ENCODE measurements around the gene UGT2B28. TPM values are rescaled to one million over a fixed set of nuclear protein-coding genes. Genes with fewer than 3 reads are reported as not detected.
A peak's percentile ranks its signal among the peaks of the same experiment; 100 is the strongest.
"Not testable (repeated sequence)": the region's sequence is repeated elsewhere in the genome, so short reads cannot be mapped to it uniquely, and the experiment has no call there.

UGT2B28 gene
- total RNA-seq = 0.73 and 1.0 TPM in 2 replicates
- 0.62 TPM in 1 of 2 replicates, not detected in the other for polyA plus RNA-seq

- H3K9me2 ChIP-seq (replicated peaks; ENCODE audit: insufficient read depth); H4K20me1 ChIP-seq (ENCODE audit: insufficient read depth, poor library complexity, severe bottlenecking); H3K4me2 ChIP-seq; H3K4me3 ChIP-seq; H2AFZ ChIP-seq; H3K27me3 ChIP-seq; H3K79me2 ChIP-seq; H3K27ac ChIP-seq; H3K9me3 ChIP-seq (ENCODE audit: low read depth); H3K4me1 ChIP-seq (ENCODE audit: insufficient read depth); DNase-seq (ENCODE audit: low spot score); H3K36me3 ChIP-seq (replicated peaks; ENCODE audit: insufficient read depth, low read depth): not testable (repeated sequence)
- 81% methylated on average over 4 of the region's 4 CpGs for WGBS (ENCODE audit: low lambda C conversion rate, missing lambda C conversion rate)
Measured at GRCh38 chr4:69280081-69280480, at the start of gene UGT2B28. TSS of gene UGT2B28 (plus strand) at chr4:69280475. CDS start at chr4:69280501, 26 bp downstream.

GRCh38 chr4:69239092-69239491 is 41.2 kb upstream of the UGT2B28 start:
- no peaks in the 10 kb centered on the region for H3K9me3 ChIP-seq (ENCODE audit: low read depth)
- no peak for TF ChIP-seq EZH2phosphoT487 (IDR thresholded peaks at IDR 0.05; ENCODE audit: low read depth, severe bottlenecking, unreplicated experiment)
- no peak for TF ChIP-seq CTCF (IDR thresholded peaks at IDR 0.05; ENCODE audit: poor library complexity)
- no peak for TF ChIP-seq EZH2 (IDR thresholded peaks at IDR 0.05; ENCODE audit: borderline replicate concordance)
- peak overlapping the region; percentile 26 for H3K4me2 ChIP-seq
- no peaks in the 10 kb centered on the region for H3K27me3 ChIP-seq
- no peaks in the 10 kb centered on the region for H3K36me3 ChIP-seq (replicated peaks; ENCODE audit: insufficient read depth, low read depth)
- 87% methylated on average over 2 of the region's 2 CpGs for WGBS (ENCODE audit: low lambda C conversion rate, missing lambda C conversion rate)
- no peaks in the 10 kb centered on the region for H3K79me2 ChIP-seq
- DNase-seq (ENCODE audit: low spot score) = no peak
- H3K9me2 ChIP-seq (replicated peaks; ENCODE audit: insufficient read depth) = no peaks in the 10 kb centered on the region
- H2AFZ ChIP-seq = no peak overlapping the region
- no peaks in the 10 kb centered on the region for H4K20me1 ChIP-seq (ENCODE audit: insufficient read depth, poor library complexity, severe bottlenecking)
- H3K4me1 ChIP-seq (ENCODE audit: insufficient read depth) = peaks cover 14% of the 10 kb centered on the region
- no peak overlapping the region for H3K4me3 ChIP-seq
- H3K27ac ChIP-seq = peak overlapping the region; percentile 82

- H3K36me3 ChIP-seq (replicated peaks; ENCODE audit: insufficient read depth, low read depth) = no peaks in the 10 kb centered on the region
- no peaks in the 10 kb centered on the region for H3K79me2 ChIP-seq
- DNase-seq (ENCODE audit: low spot score) = peak; percentile 61
- H3K4me1 ChIP-seq (ENCODE audit: insufficient read depth) = peaks cover 14% of the 10 kb centered on the region
- H3K4me2 ChIP-seq = peak overlapping the region; percentile 49
- H3K27ac ChIP-seq = peak overlapping the region; percentile 91
- no peaks in the 10 kb centered on the region for H3K9me3 ChIP-seq (ENCODE audit: low read depth)
- no peaks in the 10 kb centered on the region for H3K9me2 ChIP-seq (replicated peaks; ENCODE audit: insufficient read depth)
- no peaks in the 10 kb centered on the region for H3K27me3 ChIP-seq
- H3K4me3 ChIP-seq = no peak overlapping the region
- no peaks in the 10 kb centered on the region for H4K20me1 ChIP-seq (ENCODE audit: insufficient read depth, poor library complexity, severe bottlenecking)
- no peak overlapping the region for H2AFZ ChIP-seq
- WGBS (ENCODE audit: low lambda C conversion rate, missing lambda C conversion rate) = 51% methylated on average over 6 of the region's 6 CpGs
- TF ChIP-seq EZH2 (IDR thresholded peaks at IDR 0.05; ENCODE audit: borderline replicate concordance) (no peak), EZH2phosphoT487 (IDR thresholded peaks at IDR 0.05; ENCODE audit: low read depth, severe bottlenecking, unreplicated experiment) (no peak), CTCF (IDR thresholded peaks at IDR 0.05; ENCODE audit: poor library complexity) (no peak)
Measured at GRCh38 chr4:69239557-69240168, 40.6 kb upstream of the UGT2B28 start.

GRCh38 chr4:69240787-69241186 is 39.5 kb upstream of the UGT2B28 start:
- H3K9me2 ChIP-seq (replicated peaks; ENCODE audit: insufficient read depth); H3K9me3 ChIP-seq (ENCODE audit: low read depth); H3K79me2 ChIP-seq; H3K4me3 ChIP-seq; DNase-seq (ENCODE audit: low spot score); H4K20me1 ChIP-seq (ENCODE audit: insufficient read depth, poor library complexity, severe bottlenecking); H3K36me3 ChIP-seq (replicated peaks; ENCODE audit: insufficient read depth, low read depth); H3K27me3 ChIP-seq; H2AFZ ChIP-seq: not testable (repeated sequence)
- H3K4me1 ChIP-seq (ENCODE audit: insufficient read depth) = peaks cover 14% of the 10 kb centered on the region
- peak overlapping the region; percentile 91 for H3K27ac ChIP-seq
- WGBS (ENCODE audit: low lambda C conversion rate, missing lambda C conversion rate) = 51% methylated on average over 3 of the region's 3 CpGs
- H3K4me2 ChIP-seq = peak overlapping the region; percentile 49

- H3K4me3 ChIP-seq; H3K9me3 ChIP-seq (ENCODE audit: low read depth); H3K36me3 ChIP-seq (replicated peaks; ENCODE audit: insufficient read depth, low read depth); H3K9me2 ChIP-seq (replicated peaks; ENCODE audit: insufficient read depth); H3K4me2 ChIP-seq; H3K27ac ChIP-seq; H4K20me1 ChIP-seq (ENCODE audit: insufficient read depth, poor library complexity, severe bottlenecking); H2AFZ ChIP-seq; DNase-seq (ENCODE audit: low spot score); H3K27me3 ChIP-seq; H3K79me2 ChIP-seq: not testable (repeated sequence)
- WGBS (ENCODE audit: low lambda C conversion rate, missing lambda C conversion rate) = 89% methylated on average over 2 of the region's 2 CpGs
- peaks cover 14% of the 10 kb centered on the region for H3K4me1 ChIP-seq (ENCODE audit: insufficient read depth)
Measured at GRCh38 chr4:69241746-69242145, 38.5 kb upstream of the UGT2B28 start.

GRCh38 chr4:69242562-69243240 is 37.6 kb upstream of the UGT2B28 start:
- not testable (repeated sequence) for DNase-seq (ENCODE audit: low spot score); H3K79me2 ChIP-seq; H3K9me3 ChIP-seq (ENCODE audit: low read depth); H3K27me3 ChIP-seq; H3K9me2 ChIP-seq (replicated peaks; ENCODE audit: insufficient read depth); H3K36me3 ChIP-seq (replicated peaks; ENCODE audit: insufficient read depth, low read depth); H4K20me1 ChIP-seq (ENCODE audit: insufficient read depth, poor library complexity, severe bottlenecking); H3K4me2 ChIP-seq; H3K4me3 ChIP-seq; H3K27ac ChIP-seq; H2AFZ ChIP-seq
- peaks cover 14% of the 10 kb centered on the region for H3K4me1 ChIP-seq (ENCODE audit: insufficient read depth)
- 88% methylated on average over 3 of the region's 3 CpGs for WGBS (ENCODE audit: low lambda C conversion rate, missing lambda C conversion rate)

- H4K20me1 ChIP-seq (ENCODE audit: insufficient read depth, poor library complexity, severe bottlenecking) = not testable (repeated sequence)
- WGBS (ENCODE audit: low lambda C conversion rate, missing lambda C conversion rate) = 92% methylated on average over 2 of the region's 2 CpGs
Measured at GRCh38 chr4:69250884-69251283, 29.4 kb upstream of the UGT2B28 start.

More at GRCh38 chr4:69250884-69251283, 29.4 kb upstream of the UGT2B28 start:
- H3K27me3 ChIP-seq; H3K9me3 ChIP-seq (ENCODE audit: low read depth); H3K36me3 ChIP-seq (replicated peaks; ENCODE audit: insufficient read depth, low read depth); H3K79me2 ChIP-seq; H2AFZ ChIP-seq; H3K27ac ChIP-seq; H3K4me2 ChIP-seq; DNase-seq (ENCODE audit: low spot score); H3K4me1 ChIP-seq (ENCODE audit: insufficient read depth); H3K4me3 ChIP-seq; H3K9me2 ChIP-seq (replicated peaks; ENCODE audit: insufficient read depth): not testable (repeated sequence)

Data from hepatocyte (in vitro differentiated cells).